CD4-positive, alpha-beta T cell treated with Interleukin-10 for 1 hour (primary cell): ENCODE measurements around the gene AGAP9.
"Not testable (repeated sequence)": the region's sequence is repeated elsewhere in the genome, so short reads cannot be mapped to it uniquely, and the experiment has no call there.

ENCODE experiments used
- DNase-seq: peaks from one replicate; pipeline ENCODE4 v3.0.0-alpha.2; 2020

AGAP9 gene

DNA sequence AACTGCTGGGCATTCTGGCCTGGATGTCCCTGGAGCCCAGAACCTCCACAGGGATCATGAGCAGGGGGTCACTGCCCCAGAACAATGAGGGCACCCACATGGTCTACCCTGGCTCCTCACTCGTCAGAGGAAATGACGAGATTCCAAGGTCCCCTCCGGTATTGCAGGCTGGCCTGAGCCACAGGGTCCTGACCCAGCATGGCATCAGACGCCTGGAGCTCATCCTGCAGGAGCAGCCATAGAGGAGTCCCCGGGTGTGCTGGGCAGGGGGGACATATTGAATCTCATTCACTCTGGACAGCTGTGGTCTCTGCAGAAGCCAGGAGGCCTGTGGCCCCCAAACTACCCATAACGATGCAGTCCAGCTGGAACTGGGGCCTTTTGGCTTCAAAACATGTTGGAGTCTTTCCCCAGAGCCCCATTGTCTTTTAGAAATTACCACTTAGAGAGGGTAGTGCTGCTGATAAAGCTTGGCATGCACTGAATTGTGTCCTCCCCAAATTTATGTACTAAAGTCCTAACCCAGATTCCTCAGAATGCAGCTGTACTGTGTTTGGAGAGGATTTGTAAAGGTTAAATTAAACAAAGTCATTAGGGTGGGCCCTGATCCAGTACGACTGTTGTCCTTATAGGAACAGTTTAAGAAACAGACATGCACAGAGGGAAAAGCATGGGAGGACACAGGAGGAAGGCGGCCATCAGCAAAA lies 67.2 kb downstream of the AGAP9 start:
- no peak for DNase-seq

- not testable (repeated sequence) for DNase-seq
Measured at GRCh38 chr10:47455350-47456078, 67.9 kb downstream of the AGAP9 start.

DNA sequence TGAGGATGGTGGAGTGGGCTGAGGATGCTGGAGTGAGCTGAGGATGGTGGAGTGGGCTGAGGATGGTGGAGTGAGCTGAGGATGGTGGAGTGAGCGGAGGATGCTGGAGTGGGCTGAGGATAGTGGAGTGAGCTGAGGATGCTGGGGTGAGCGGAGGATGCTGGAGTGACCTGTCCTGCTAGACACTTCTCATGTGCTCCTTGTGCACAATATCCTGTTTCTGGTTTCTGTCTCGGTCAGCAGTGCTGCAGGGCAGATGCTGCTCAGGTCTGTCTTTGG lies 68.7 kb downstream of the AGAP9 start:
- DNase-seq = no peak

DNA sequence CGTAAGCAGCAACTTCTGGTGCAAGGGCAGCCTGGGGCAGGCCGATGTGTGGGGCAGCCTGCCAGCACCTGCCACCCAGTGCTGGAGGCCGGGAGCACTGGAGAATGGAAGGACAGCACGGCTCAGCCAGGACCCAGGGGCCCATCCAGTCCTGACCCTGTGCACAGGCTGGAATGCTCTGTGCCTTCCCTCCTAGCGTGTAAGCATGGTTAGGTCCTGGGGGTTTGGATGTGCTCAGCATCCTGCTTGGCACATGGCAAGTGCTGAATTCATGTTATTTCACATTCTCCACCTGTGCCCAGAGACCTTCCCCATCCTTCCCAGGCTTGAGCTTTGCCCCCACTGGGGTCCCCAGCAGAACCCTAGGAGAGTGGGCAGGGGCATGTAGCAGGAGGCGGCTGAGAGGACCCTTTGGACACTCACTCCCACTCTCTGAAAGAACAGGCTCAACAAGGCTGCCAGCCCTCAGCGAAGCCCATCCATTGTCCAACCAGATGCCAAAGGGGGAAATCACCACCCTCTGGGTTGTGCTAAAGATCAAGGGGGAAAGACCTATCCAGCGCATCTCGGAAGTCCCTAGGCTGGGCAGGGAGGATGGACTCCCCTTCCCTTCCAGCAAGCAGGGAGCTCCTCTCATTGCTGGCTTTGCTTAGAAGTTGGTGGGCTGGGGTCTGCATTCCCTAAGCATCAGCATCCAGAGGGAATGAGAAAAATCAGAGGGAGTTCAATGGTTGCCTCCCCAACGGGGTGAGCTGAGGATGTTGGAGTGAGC lies 69.2 kb downstream of the AGAP9 start:
- DNase-seq = no peak

DNA sequence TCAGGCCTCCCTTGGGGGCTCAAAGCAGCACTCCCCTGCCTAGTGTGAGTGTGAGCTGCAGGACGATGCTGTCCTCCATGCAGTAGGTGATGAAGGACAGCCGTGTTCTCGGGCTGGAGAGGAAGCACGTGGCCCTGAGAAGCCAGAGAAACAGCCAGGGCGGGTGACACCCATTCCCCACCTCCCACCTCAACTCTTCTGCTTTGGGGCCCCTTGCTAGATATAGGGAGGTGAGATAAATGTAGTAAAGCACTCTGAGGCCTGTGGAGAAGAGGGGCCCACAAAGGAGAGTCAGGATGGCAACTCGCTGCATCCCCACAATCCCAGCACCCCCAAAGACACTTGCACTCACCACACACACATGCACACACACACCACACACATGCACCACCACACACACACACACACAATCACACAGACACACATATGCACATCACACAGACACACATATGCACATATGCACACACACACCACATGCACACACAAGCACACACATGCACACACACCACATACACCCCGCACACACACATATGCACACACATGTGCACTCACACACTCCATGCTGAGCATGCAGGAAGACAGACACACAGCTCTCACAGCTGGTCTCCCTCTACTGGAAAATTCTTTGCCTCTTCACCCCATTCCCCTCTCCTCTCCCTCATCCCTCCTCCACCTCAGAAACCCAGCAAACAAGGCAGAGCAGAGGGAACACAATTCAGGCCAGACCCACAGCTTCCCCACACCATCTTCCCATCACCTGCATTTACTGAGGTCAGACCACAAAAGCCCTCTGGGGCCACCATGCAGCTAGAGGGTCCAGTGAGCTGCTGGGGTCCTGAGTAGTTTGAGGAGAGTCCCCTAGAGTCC lies 70.1 kb downstream of the AGAP9 start:
- DNase-seq = no peak

DNA sequence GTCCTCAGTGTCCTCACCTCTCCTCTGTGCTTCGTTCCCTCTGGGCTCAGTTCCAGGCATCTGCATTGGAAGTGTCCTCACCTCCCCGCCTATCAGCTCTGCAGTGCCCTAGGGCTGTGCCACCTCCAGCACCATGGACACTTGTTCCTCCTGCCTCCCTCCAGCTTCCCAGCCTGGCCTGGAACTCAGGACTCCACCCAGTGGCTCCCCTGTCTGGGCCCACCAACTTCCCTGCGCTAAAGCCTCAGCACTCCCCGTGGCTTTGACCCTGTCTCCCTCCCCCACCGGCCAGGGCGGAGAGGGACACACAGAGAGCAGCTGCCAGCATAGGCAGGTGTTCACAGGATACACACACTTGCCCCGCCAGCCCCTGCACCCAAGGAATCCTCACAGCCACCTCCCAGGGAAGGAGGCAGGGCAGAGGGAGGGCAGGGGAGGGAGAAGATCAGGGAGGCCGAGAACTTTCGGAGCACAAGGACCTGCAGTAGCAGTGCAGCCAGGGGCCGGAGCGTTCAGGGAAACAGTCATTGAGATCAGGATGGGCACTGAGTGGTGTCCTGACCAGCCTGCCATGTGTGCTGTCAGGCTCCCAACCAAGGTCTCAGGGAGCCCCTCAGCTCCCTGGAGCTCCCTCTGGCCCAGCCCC lies 70.8 kb downstream of the AGAP9 start:
- no peak for DNase-seq

- DNase-seq = no peak
Measured at GRCh38 chr10:47451998-47452494, 71.4 kb downstream of the AGAP9 start.
